Activated CD8-positive, alpha-beta T cell treated with anti-CD3 and anti-CD28 coated beads, Interleukin-2, amount 10 ng/mL, durations not matched to agents 7 days and 5 days (primary cell): ENCODE data around the gene MTFP1. TPM values are rescaled to one million over a fixed set of nuclear protein-coding genes. Genes with fewer than 3 reads are reported as not detected.

Experiments used
- ATAC-seq: fragments of 150-1000 bp; cut with Tn5 transposase; one replicate; pipeline ENCODE4 v1.10.0; 2021; ENCODE audit warnings: moderate library complexity
- CTCF ChIA-PET: fragments of 350-600 bp; sonication (Branson Sonifier 250); formaldehyde crosslinking; loops from one replicate; lab custom pipeline; 2021; ENCODE audit warnings: antibody characterized with exemption; lab: Charles Lee
- POLR2A ChIA-PET: fragments of 350-600 bp; sonication (Branson Sonifier 250); formaldehyde crosslinking; loops from one replicate; lab custom pipeline; 2021; ENCODE audit warnings: antibody characterized with exemption; lab: Charles Lee
- DNase-seq: peaks from one replicate; pipeline ENCODE4 v3.0.0-alpha.2; 2020
- H3K27ac Mint-ChIP-seq: one replicate; pipeline ENCODE4 v1.8.0; 2021; ENCODE audit warnings: mild to moderate bottlenecking, mixed read lengths
- H3K27me3 Mint-ChIP-seq: one replicate; pipeline ENCODE4 v1.8.0; 2021; ENCODE audit warnings: low read depth, mixed read lengths
- H3K36me3 Mint-ChIP-seq: one replicate; pipeline ENCODE4 v1.8.0; 2021; ENCODE audit warnings: low read depth, mixed read lengths
- H3K4me1 Mint-ChIP-seq: one replicate; pipeline ENCODE4 v1.8.0; 2021; ENCODE audit warnings: low read depth, mixed read lengths
- H3K4me3 Mint-ChIP-seq: one replicate; pipeline ENCODE4 v1.8.0; 2021; ENCODE audit warnings: mild to moderate bottlenecking, mixed read lengths
- H3K9me3 Mint-ChIP-seq: one replicate; pipeline ENCODE4 v1.8.0; 2022; ENCODE audit warnings: mixed read lengths; ENCODE audit not compliant: insufficient read depth
- total RNA-seq, 2 experiments: library from RNA; stranded (reverse); gene quantifications; one replicate each; pipeline ENCODE4 v1.2.3, GENCODE V29; 2021

The MTFP1 gene
- total RNA-seq, 2 experiments from 2014 or later: 67.4 to 68.0 TPM

DNA sequence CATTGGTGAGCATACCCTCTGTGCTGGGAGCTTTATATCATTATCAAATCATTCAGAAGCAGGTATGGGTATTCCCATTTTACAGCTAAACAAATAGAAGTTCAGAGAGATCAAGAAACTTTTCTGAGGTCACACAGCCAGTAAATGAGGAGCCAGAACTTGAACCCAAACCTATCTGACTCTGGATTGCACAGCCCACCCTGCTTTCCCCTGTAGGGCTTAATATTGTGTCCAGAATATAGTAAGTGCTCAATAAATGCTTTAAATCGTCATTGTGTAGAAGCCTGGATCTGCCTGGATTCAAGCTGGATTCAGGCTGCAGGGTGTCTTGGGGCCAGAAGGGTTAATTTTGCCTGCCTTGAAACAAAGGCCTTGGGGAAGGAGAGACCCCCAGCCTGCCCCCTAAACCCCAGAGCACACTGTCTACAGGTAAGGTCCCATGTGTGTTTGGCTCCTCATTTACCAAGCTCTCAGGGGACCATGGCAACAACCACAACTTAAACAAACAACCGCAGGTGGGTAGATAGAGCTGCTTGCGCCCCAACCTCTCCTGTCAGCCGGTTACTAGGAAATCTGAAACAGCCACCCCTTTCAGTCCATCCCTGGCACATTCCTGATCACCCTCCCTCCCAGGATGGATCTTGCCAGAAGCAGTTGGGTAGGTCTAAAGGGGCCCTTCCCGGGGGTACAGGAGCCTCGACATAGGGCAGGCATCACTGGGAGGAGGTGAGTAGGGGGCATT is 49.3 kb downstream of the MTFP1 start:
- peak; percentile 44 for DNase-seq
- peak; percentile 81 for ATAC-seq
- Mint-ChIP-seq H3K36me3 (no peaks in the 10 kb centered on the region), H3K27ac (no peak overlapping the region), H3K27me3 (peaks cover 8% of the 10 kb centered on the region), H3K4me1 (peaks cover 20% of the 10 kb centered on the region), H3K9me3 (no peaks in the 10 kb centered on the region), H3K4me3 (no peak overlapping the region)
- ChIA-PET POLR2A (no interaction called here), CTCF (interaction anchor here (1.9 to 2.0 kb wide), 2 partner anchors 9 to 29 kb away, joined by 4 read pairs; no protein-coding TSS in a partner anchor)

Other genes with a start within 250 kb of the MTFP1 start
- 100 to 1,000 TPM; 532 to 569 TPM for gene LIF, start 179.0 kb upstream of the MTFP1 start, total RNA-seq
- gene OSM, start 158.9 kb upstream of the MTFP1 start, total RNA-seq: 100 to 1,000 TPM; 135 to 140 TPM
- gene CASTOR1, start 136.3 kb upstream of the MTFP1 start, total RNA-seq: 10 to 100 TPM; 24.5 to 25.4 TPM
- 10 to 100 TPM; 47.6 to 49.2 TPM for gene TBC1D10A, start 98.8 kb upstream of the MTFP1 start, total RNA-seq
- 100 to 1,000 TPM; 211 to 246 TPM for gene SF3A1, start 68.9 kb upstream of the MTFP1 start, total RNA-seq
- 1 to 10 TPM; 4.3 to 5.0 TPM for gene CCDC157, start 68.8 kb upstream of the MTFP1 start, total RNA-seq
- gene RNF215, start 38.4 kb upstream of the MTFP1 start, total RNA-seq: 10 to 100 TPM; 12.0 to 14.6 TPM
- gene SEC14L2, start 28.8 kb upstream of the MTFP1 start, total RNA-seq: 10 to 100 TPM in 1 of 2 experiments, 1 to 10 TPM in 1; 9.7 to 13.1 TPM
- not detected for gene SEC14L3, start 46.2 kb downstream of the MTFP1 start, total RNA-seq
- not detected for gene SEC14L4, start 79.9 kb downstream of the MTFP1 start, total RNA-seq
- not detected for gene SEC14L6, start 121.0 kb downstream of the MTFP1 start, total RNA-seq
- gene GAL3ST1, start 148.9 kb downstream of the MTFP1 start, total RNA-seq: not detected
- gene PES1, start 166.1 kb downstream of the MTFP1 start, total RNA-seq: 10 to 100 TPM; 65.8 to 68.8 TPM
- gene TCN2, start 181.4 kb downstream of the MTFP1 start, total RNA-seq: under 1 TPM; 0.24 to 0.34 TPM
- 1 to 10 TPM; 1.8 to 1.9 TPM for gene SLC35E4, start 210.0 kb downstream of the MTFP1 start, total RNA-seq
- 1 to 10 TPM; 7.0 to 7.6 TPM for gene DUSP18, start 242.1 kb downstream of the MTFP1 start, total RNA-seq